H1 (cell line): Measurements from ENCODE around the gene NOL12. TPM values are rescaled to one million over a fixed set of nuclear protein-coding genes. Genes with fewer than 3 reads are reported as not detected.

Experiments
- CTCF ChIA-PET: fragments of 300-600 bp; sonication (Branson Sonifier 250); formaldehyde crosslinking; loops from one replicate; lab custom pipeline; 2021; ENCODE audit not compliant: partially characterized antibody; lab: Charles Lee
- POLR2A ChIA-PET: fragments of 300-600 bp; sonication (Branson Sonifier 250); formaldehyde crosslinking; loops from one replicate; lab custom pipeline; 2021; ENCODE audit warnings: inconsistent platforms; ENCODE audit not compliant: partially characterized antibody; lab: Charles Lee
- DNase-seq, 2 experiments: peaks; one replicate each; pipeline versions ENCODE4 v3.0.0 to v3.0.0-alpha.2; 2010 to 2022; ENCODE audit warnings: low spot score in 2 of 2, low read depth in 1 of 2, mixed read lengths in 1 of 2
- FAIRE-seq: peaks from 2 replicates; lab custom pipeline; 2011; peaks lifted over from hg19 to GRCh38; lab: Jason Lieb, UNC
- H2AFZ ChIP-seq: 2 replicates; pipeline ENCODE4 v1.8.1; 2012; ENCODE audit warnings: low read length, inconsistent platforms
- H2AK5ac ChIP-seq: 2 replicates; pipeline ENCODE4 v1.6.1; 2013; ENCODE audit warnings: low read depth, low read length
- H2BK120ac ChIP-seq: replicated peaks from 2 replicates; pipeline ENCODE3; 2013; ENCODE audit warnings: low read depth, low read length, inconsistent platforms
- H2BK12ac ChIP-seq: 2 replicates; pipeline ENCODE4 v1.6.1; 2013; ENCODE audit warnings: low read depth, low read length
- H2BK15ac ChIP-seq: 2 replicates; pipeline ENCODE4 v1.6.1; 2013; ENCODE audit warnings: low read length
- H2BK20ac ChIP-seq: 2 replicates; pipeline ENCODE4 v1.6.1; 2013; ENCODE audit warnings: low read length
- H2BK5ac ChIP-seq: 2 replicates; pipeline ENCODE4 v1.6.1; 2013; ENCODE audit warnings: low read depth, low read length
- H3K14ac ChIP-seq: 2 replicates; pipeline ENCODE4 v1.6.1; 2013; ENCODE audit warnings: inconsistent platforms; ENCODE audit not compliant: insufficient read length
- H3K18ac ChIP-seq: 2 replicates; pipeline ENCODE4 v1.6.1; 2013; ENCODE audit warnings: low read length; ENCODE audit errors: extremely low read depth
- H3K23ac ChIP-seq: 2 replicates; pipeline ENCODE4 v1.6.1; 2013; ENCODE audit warnings: inconsistent platforms; ENCODE audit not compliant: insufficient read length
- H3K23me2 ChIP-seq: 2 replicates; pipeline ENCODE4 v1.6.1; 2013; ENCODE audit warnings: low read depth, low read length
- H3K27ac ChIP-seq: 2 replicates; pipeline ENCODE4 v1.6.1; 2011; ENCODE audit warnings: low read depth, low read length, inconsistent platforms
- H3K27me3 ChIP-seq, 4 experiments: replicated peaks in 1 of 4; 1 replicate in 1 of 4; 2 replicates in 3 of 4; pipeline versions ENCODE4 v1.6.1 to v1.8.1; 2011 to 2013; ENCODE audit warnings: low read length in 3 of 4, mild to moderate bottlenecking in 3 of 4, inconsistent platforms in 2 of 4, mixed read lengths in 2 of 4, moderate library complexity in 1 of 4; ENCODE audit not compliant: control insufficient read depth in 3 of 4, insufficient read depth in 3 of 4; ENCODE audit errors: extremely low read depth in 1 of 4
- H3K36me3 ChIP-seq, 4 experiments: 2 replicates each; pipeline versions ENCODE4 v1.6.1 to v1.8.1; 2011 to 2013; ENCODE audit warnings: mild to moderate bottlenecking in 4 of 4, low read length in 3 of 4, moderate library complexity in 2 of 4, control low read depth in 1 of 4, inconsistent platforms in 1 of 4; ENCODE audit not compliant: insufficient read depth in 4 of 4, control insufficient read depth in 2 of 4
- H3K4ac ChIP-seq: replicated peaks from 2 replicates; pipeline ENCODE3; 2013; ENCODE audit warnings: low read length, low read depth, mixed read lengths, inconsistent platforms; ENCODE audit not compliant: insufficient read length
- H3K4me1 ChIP-seq, 4 experiments: replicated peaks in 1 of 4; 1 replicate in 1 of 4; 2 replicates in 3 of 4; pipeline versions ENCODE4 v1.6.1 to v1.8.1; 2011 to 2013; ENCODE audit warnings: low read length in 3 of 4, inconsistent platforms in 2 of 4, mixed read lengths in 1 of 4; ENCODE audit not compliant: insufficient read depth in 4 of 4, control insufficient read depth in 3 of 4
- H3K4me2 ChIP-seq, 2 experiments: 2 replicates each; pipeline versions ENCODE4 v1.6.1 to v1.8.1; 2011 to 2013; ENCODE audit warnings: low read depth in 2 of 2, low read length in 2 of 2, control low read depth in 1 of 2, inconsistent platforms in 1 of 2, mild to moderate bottlenecking in 1 of 2; ENCODE audit not compliant: insufficient read depth in 1 of 2
- H3K4me3 ChIP-seq, 4 experiments: fragments of 200-600, 300-600 bp in 1 of 4; sonication (generic), shearing (Covaris generic), sonication (Bioruptor Twin) in 1 of 4; 2 replicates each; pipeline versions ENCODE4 v1.5.1 to v1.8.1; 2011 to 2016; ENCODE audit warnings: low read length in 4 of 4, low read depth in 3 of 4, control low read depth in 2 of 4, inconsistent platforms in 2 of 4, mild to moderate bottlenecking in 2 of 4, mixed read lengths in 1 of 4, moderate library complexity in 1 of 4; ENCODE audit not compliant: insufficient read depth in 2 of 4; ENCODE audit errors: extremely low read depth in 1 of 4
- H3K56ac ChIP-seq: replicated peaks from 2 replicates; pipeline ENCODE3; 2013; ENCODE audit warnings: low read depth, mild to moderate bottlenecking, mixed read lengths, low read length, inconsistent platforms; ENCODE audit not compliant: insufficient read length
- H3K79me1 ChIP-seq: 2 replicates; pipeline ENCODE4 v1.6.1; 2013; ENCODE audit warnings: low read depth, low read length, control low read depth
- H3K79me2 ChIP-seq, 2 experiments: 2 replicates each; pipeline versions ENCODE4 v1.6.1 to v1.8.1; 2012 to 2013; ENCODE audit warnings: low read length in 2 of 2, mild to moderate bottlenecking in 2 of 2, inconsistent platforms in 1 of 2; ENCODE audit not compliant: insufficient read depth in 2 of 2, control insufficient read depth in 1 of 2
- H3K9ac ChIP-seq, 4 experiments: replicated peaks in 1 of 4; 1 replicate in 1 of 4; 2 replicates in 3 of 4; pipeline versions ENCODE4 v1.6.1 to v1.8.1; 2011 to 2013; ENCODE audit warnings: low read depth in 3 of 4, low read length in 3 of 4, control low read depth in 2 of 4, mild to moderate bottlenecking in 2 of 4, moderate library complexity in 2 of 4, inconsistent platforms in 1 of 4; ENCODE audit errors: extremely low read depth in 1 of 4
- H3K9me3 ChIP-seq, 2 experiments: 2 replicates each; pipeline versions ENCODE4 v1.6.1 to v1.8.1; 2012 to 2013; ENCODE audit warnings: mild to moderate bottlenecking in 2 of 2, moderate library complexity in 2 of 2, control low read depth in 1 of 2, inconsistent platforms in 1 of 2, low read depth in 1 of 2, low read length in 1 of 2, mixed read lengths in 1 of 2; ENCODE audit not compliant: insufficient read depth in 2 of 2
- H4K20me1 ChIP-seq, 2 experiments: replicated peaks in 1 of 2; 2 replicates each; pipeline versions ENCODE3 to v1.8.1; 2011 to 2013; ENCODE audit warnings: inconsistent platforms in 2 of 2, low read length in 2 of 2, mild to moderate bottlenecking in 1 of 2; ENCODE audit not compliant: insufficient read depth in 2 of 2, control insufficient read depth in 1 of 2
- H4K5ac ChIP-seq: 2 replicates; pipeline ENCODE4 v1.6.1; 2013; ENCODE audit warnings: low read length, low read depth, mixed read lengths, inconsistent platforms; ENCODE audit not compliant: insufficient read length
- H4K8ac ChIP-seq: 2 replicates; pipeline ENCODE4 v1.8.0; 2013; ENCODE audit warnings: mild to moderate bottlenecking, moderate library complexity, low read length, inconsistent platforms; ENCODE audit not compliant: insufficient read depth; ENCODE audit errors: extremely low read depth
- H4K91ac ChIP-seq: replicated peaks from 2 replicates; pipeline ENCODE3; 2013; ENCODE audit warnings: low read length, mixed read lengths, inconsistent platforms; ENCODE audit not compliant: insufficient read length
- ASH2L ChIP-seq: fragments of 200-600, 300-600 bp; sonication (generic); IDR thresholded peaks from one replicate; pipeline ENCODE4 v1.7.1; 2017; ENCODE audit warnings: low read length
- BCL11A ChIP-seq, 2 experiments: IDR thresholded peaks; one replicate each; pipeline ENCODE4 v1.6.1; 2011; ENCODE audit warnings: low read depth in 2 of 2, low read length in 2 of 2, mild to moderate bottlenecking in 2 of 2
- CBX5 ChIP-seq: fragments of 300-800, 300-1000 bp; sonication (generic); IDR thresholded peaks from 2 replicates; pipeline ENCODE4 v1.7.1; 2016; ENCODE audit warnings: antibody characterized with exemption, low read length, low read depth
- KDM1A ChIP-seq: fragments of 200-600, 300-600 bp; sonication (generic); IDR thresholded peaks from 2 replicates; pipeline ENCODE4 v1.7.1; 2016; ENCODE audit warnings: mild to moderate bottlenecking, low read length, borderline replicate concordance
- POLR2A ChIP-seq, 2 experiments: IDR thresholded peaks; 1 replicate in 1 of 2; 2 replicates in 1 of 2; pipeline ENCODE4 v1.6.1; 2011; ENCODE audit warnings: low read depth in 2 of 2, low read length in 2 of 2, mild to moderate bottlenecking in 2 of 2; ENCODE audit errors: control extremely low read depth in 1 of 2
- RXRA ChIP-seq: IDR thresholded peaks from 2 replicates; pipeline ENCODE4 v1.6.1; 2011; ENCODE audit warnings: low read depth, mild to moderate bottlenecking, low read length, moderate library complexity; ENCODE audit not compliant: insufficient read depth
- SIRT6 ChIP-seq: IDR thresholded peaks from one replicate; pipeline ENCODE4 v1.7.1; 2012; ENCODE audit warnings: low read length, inconsistent platforms
- SIX5 ChIP-seq: IDR thresholded peaks from 2 replicates; pipeline ENCODE4 v1.6.1; 2011; ENCODE audit warnings: mild to moderate bottlenecking, low read depth, low read length
- SP4 ChIP-seq: IDR thresholded peaks from 2 replicates; pipeline ENCODE4 v1.6.1; 2012; ENCODE audit warnings: low read length, inconsistent platforms
- TAF1 ChIP-seq: IDR thresholded peaks from 2 replicates; pipeline ENCODE4 v1.6.1; 2011; ENCODE audit warnings: mild to moderate bottlenecking, low read depth, low read length
- TAF7 ChIP-seq: optimal IDR thresholded peaks from 2 replicates; pipeline ENCODE3; 2011; ENCODE audit warnings: low read depth, mild to moderate bottlenecking, inconsistent platforms, low read length, moderate library complexity, borderline replicate concordance
- YY1 ChIP-seq: IDR thresholded peaks from 2 replicates; pipeline ENCODE4 v1.6.1; 2011; ENCODE audit warnings: low read depth, mild to moderate bottlenecking, low read length
- WGBS, 2 experiments: shearing (Covaris generic) in 1 of 2; methylation state at CpG; one replicate each; pipeline versions ENCODE4 v1.1.6 to v1.1.7; 2013 to 2015; ENCODE audit warnings: low lambda C conversion rate in 2 of 2, mixed read lengths in 2 of 2, inconsistent platforms in 1 of 2, low coverage in 1 of 2, missing lambda C conversion rate in 1 of 2; ENCODE audit not compliant: insufficient replicate concordance in 2 of 2, insufficient coverage in 1 of 2, insufficient read length in 1 of 2; ENCODE audit errors: extremely low coverage in 1 of 2, missing lambda C conversion rate in 1 of 2; 5-methylcytosine and 5-hydroxymethylcytosine counted together
- polyA plus RNA-seq, 7 experiments: library from polyadenylated mRNA; depleted of rRNA in 3 of 7; stranded (reverse) in 5 of 7; unstranded in 2 of 7; fragments of >200 nt in 5 of 7; fragments of 200-250 nt in 2 of 7; gene quantifications; 1 replicate in 5 of 7; 2 replicates in 1 of 7; 4 replicates in 1 of 7; pipeline versions ENCODE4 v1.2.1 to v1.2.3, GENCODE V29; 2011 to 2013; ENCODE audit warnings: missing spikeins in 2 of 7, mixed read lengths in 2 of 7
- total RNA-seq: library from RNA; stranded (reverse); fragmentation: NEBNext Ultra II Directional; extraction: Animal tissue kit (Norgen Biotek cat#: 25700); gene quantifications from 2 replicates; pipeline ENCODE4 v1.2.1, GENCODE V29; 2021
- TF ChIP-seq, protein P1 (sequence below): IDR thresholded peaks from 2 replicates; pipeline ENCODE4 v1.6.1; 2012; ENCODE audit warnings: inconsistent platforms
- TF ChIP-seq, protein P2 (sequence below): IDR thresholded peaks from 2 replicates; pipeline ENCODE4 v1.6.1; 2012; ENCODE audit warnings: inconsistent platforms

NOL12 gene
- total and polyA plus RNA-seq, 2 of the 8 experiments (the other 6 are each of a cell fraction or from before 2014, with no cell fraction given) = 25.3 to 28.3 TPM

GRCh38 chr22:37678372-37678771 is 7.8 kb upstream of the NOL12 start:
- Histone ChIP-seq H4K91ac (peak overlapping the region; percentile 73), H3K4me3 (no peak overlapping the region), H3K36me3 (no peaks in the 10 kb centered on the region), H3K4ac (no peak overlapping the region), H2BK5ac (no peak overlapping the region), H3K9ac (no peak overlapping the region), H4K5ac (no peak overlapping the region), H3K4me1 (peaks cover 0 to 16% (median 13%) of the 10 kb centered on the region in 4 experiments; a peak in 6 of 7 replicates), H3K27me3 (peaks cover 0 to 2% (median 0%) of the 10 kb centered on the region in 4 experiments; a peak in 1 of 7 replicates), H3K79me1 (no peaks in the 10 kb centered on the region), H2AK5ac (peak overlapping the region; percentile 98; the same call in 1 of the 2 replicates), H3K79me2 (no peaks in the 10 kb centered on the region), H3K9me3 (no peaks in the 10 kb centered on the region), H3K14ac (no peak overlapping the region), H2BK120ac (peak overlapping the region; percentile 77), H2AFZ (no peak overlapping the region), H3K27ac (no peak overlapping the region), H2BK15ac (peak overlapping the region; percentile 97; the same call in 1 of the 2 replicates), H3K23ac (no peak overlapping the region), H3K4me2 (no peak overlapping the region), H3K23me2 (peaks cover 2% of the 10 kb centered on the region; the same call in 1 of the 2 replicates), H2BK12ac (0 out of 2 replicates have a peak overlapping the region, but pooled peaks have one; percentile 60), H3K18ac (no peak overlapping the region), H2BK20ac (no peak overlapping the region), H4K8ac (no peak overlapping the region), H4K20me1 (peaks cover 0 to 2% of the 10 kb centered on the region in 2 experiments), H3K56ac (no peak overlapping the region)
- ChIA-PET CTCF (interaction anchor here (0.7 to 16.3 kb wide), 6 partner anchors 16 to 72 kb away, joined by 3 to 261 read pairs (median 4); partner anchors contain the start of genes PDXP, SH3BP1 and TRIOBP), POLR2A (interaction anchor here (1.1 to 1.8 kb wide), 2 partner anchors 69 to 124 kb away, joined by 3 to 8 read pairs; partner anchors contain the start of gene GGA1)
- DNase-seq = no peak
- no peak for FAIRE-seq
- 85% methylated on average over 18 of the region's 18 CpGs; no CpG with 5 or more reads in 1 of the 2 experiments for WGBS, 2 experiments
- no peak for TF ChIP-seq BCL11A (IDR thresholded peaks at IDR 0.05; ENCODE audit: low read depth in 2 of 2, low read length in 2 of 2)
- no peak for TF ChIP-seq TAF7
- no peak for TF ChIP-seq POLR2A (IDR thresholded peaks at IDR 0.05; ENCODE audit: control extremely low read depth in 1 of 2, low read depth in 2 of 2, low read length in 2 of 2)
- TF ChIP-seq ASH2L = no peak
- TF ChIP-seq RXRA = no peak
- no peak for TF ChIP-seq SIX5
- TF ChIP-seq, protein P1, sequence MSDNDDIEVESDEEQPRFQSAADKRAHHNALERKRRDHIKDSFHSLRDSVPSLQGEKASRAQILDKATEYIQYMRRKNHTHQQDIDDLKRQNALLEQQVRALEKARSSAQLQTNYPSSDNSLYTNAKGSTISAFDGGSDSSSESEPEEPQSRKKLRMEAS = no peak
- TF ChIP-seq, protein P2, sequence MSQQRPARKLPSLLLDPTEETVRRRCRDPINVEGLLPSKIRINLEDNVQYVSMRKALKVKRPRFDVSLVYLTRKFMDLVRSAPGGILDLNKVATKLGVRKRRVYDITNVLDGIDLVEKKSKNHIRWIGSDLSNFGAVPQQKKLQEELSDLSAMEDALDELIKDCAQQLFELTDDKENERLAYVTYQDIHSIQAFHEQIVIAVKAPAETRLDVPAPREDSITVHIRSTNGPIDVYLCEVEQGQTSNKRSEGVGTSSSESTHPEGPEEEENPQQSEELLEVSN = no peak
- TF ChIP-seq SIRT6 = no peak
- TF ChIP-seq CBX5 = no peak
- TF ChIP-seq YY1 = no peak
- no peak for TF ChIP-seq KDM1A
- TF ChIP-seq TAF1 = no peak
- no peak for TF ChIP-seq SP4
